ENCODE results near the gene EFCAB5. TPM values are rescaled to one million over a fixed set of nuclear protein-coding genes. Genes with fewer than 3 reads are reported as not detected.

Gene EFCAB5
- total RNA-seq, 1 donor from 2014 or later: 1.00 TPM

DNA sequence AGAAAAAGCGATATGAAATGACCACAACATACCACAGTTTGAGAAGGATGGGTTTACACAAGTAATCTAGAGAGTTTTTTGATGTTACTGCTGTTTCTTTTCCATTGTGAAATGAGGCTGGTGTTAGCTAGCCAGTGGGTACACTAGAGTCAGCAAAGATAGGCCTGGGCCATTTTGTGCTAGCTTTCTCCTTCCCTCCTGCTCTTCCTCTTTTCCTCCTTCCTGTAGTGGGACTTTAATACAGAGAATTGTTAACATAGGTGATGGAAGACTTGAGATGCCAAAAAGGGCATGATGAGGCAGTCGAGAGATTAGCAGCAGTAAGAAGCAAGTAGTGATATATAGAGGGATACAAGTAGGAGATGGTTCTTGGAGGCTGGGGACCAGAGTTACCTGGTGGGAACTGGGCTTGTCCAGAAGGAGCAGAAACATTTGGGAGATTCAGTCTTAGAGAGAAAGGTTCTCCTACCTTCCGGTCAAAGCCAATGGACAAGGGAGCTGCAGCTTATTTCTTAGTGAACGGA, 182.9 kb downstream of the EFCAB5 start:
- Mint-ChIP-seq H3K27me3 (ENCODE audit: low read depth, unreplicated experiment) (no peaks in the 10 kb centered on the region), H3K9me3 (ENCODE audit: unreplicated experiment) (no peaks in the 10 kb centered on the region), H3K4me1 (ENCODE audit: low read depth, unreplicated experiment) (peaks cover 3% of the 10 kb centered on the region), H3K36me3 (ENCODE audit: low read depth, unreplicated experiment) (no peaks in the 10 kb centered on the region), H3K27ac (ENCODE audit: unreplicated experiment) (no peak overlapping the region), H3K4me3 (ENCODE audit: unreplicated experiment) (no peak overlapping the region)
- peak overlapping the region; percentile 13 for H3K9ac ChIP-seq (ENCODE audit: low read length)
- no peak overlapping the region for H3K4me3 ChIP-seq (ENCODE audit: insufficient read depth, low read depth, low read length)
- peaks cover 58% of the 10 kb centered on the region for H4K20me1 ChIP-seq (ENCODE audit: insufficient read depth, low read length)
- no peak overlapping the region for H2AFZ ChIP-seq (ENCODE audit: low read depth, low read length)
- no peak overlapping the region for H3K27ac ChIP-seq (ENCODE audit: low read depth, low read length)
- H3K36me3 ChIP-seq (ENCODE audit: insufficient read depth, low read length): peaks cover 16% of the 10 kb centered on the region
- H3K79me2 ChIP-seq (ENCODE audit: insufficient read depth, low read length): peaks cover 91% of the 10 kb centered on the region
- no peaks in the 10 kb centered on the region for H3K27me3 ChIP-seq (ENCODE audit: insufficient read depth, low read length)
- DNase-seq (ENCODE audit: low read depth) (no peak), FAIRE-seq (no peak)
- no peaks in the 10 kb centered on the region for H3K9me3 ChIP-seq (ENCODE audit: insufficient read depth, low read depth, low read length)
- H3K4me1 ChIP-seq (ENCODE audit: insufficient read depth, low read length): no peaks in the 10 kb centered on the region
- H3K4me2 ChIP-seq (ENCODE audit: low read length): no peak overlapping the region
- no peak for TF ChIP-seq EZH2 (IDR thresholded peaks at IDR 0.05; ENCODE audit: insufficient read depth, low read length)
- TF ChIP-seq, protein P1, sequence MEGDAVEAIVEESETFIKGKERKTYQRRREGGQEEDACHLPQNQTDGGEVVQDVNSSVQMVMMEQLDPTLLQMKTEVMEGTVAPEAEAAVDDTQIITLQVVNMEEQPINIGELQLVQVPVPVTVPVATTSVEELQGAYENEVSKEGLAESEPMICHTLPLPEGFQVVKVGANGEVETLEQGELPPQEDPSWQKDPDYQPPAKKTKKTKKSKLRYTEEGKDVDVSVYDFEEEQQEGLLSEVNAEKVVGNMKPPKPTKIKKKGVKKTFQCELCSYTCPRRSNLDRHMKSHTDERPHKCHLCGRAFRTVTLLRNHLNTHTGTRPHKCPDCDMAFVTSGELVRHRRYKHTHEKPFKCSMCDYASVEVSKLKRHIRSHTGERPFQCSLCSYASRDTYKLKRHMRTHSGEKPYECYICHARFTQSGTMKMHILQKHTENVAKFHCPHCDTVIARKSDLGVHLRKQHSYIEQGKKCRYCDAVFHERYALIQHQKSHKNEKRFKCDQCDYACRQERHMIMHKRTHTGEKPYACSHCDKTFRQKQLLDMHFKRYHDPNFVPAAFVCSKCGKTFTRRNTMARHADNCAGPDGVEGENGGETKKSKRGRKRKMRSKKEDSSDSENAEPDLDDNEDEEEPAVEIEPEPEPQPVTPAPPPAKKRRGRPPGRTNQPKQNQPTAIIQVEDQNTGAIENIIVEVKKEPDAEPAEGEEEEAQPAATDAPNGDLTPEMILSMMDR (IDR thresholded peaks at IDR 0.05; ENCODE audit: insufficient read depth, low read depth, low read length): no peak

- Histone ChIP-seq H2AFZ (ENCODE audit: low read depth, low read length) (no peak overlapping the region), H4K20me1 (ENCODE audit: insufficient read depth, low read length) (peaks cover 39% of the 10 kb centered on the region)
- FAIRE-seq: no peak
Observed at GRCh38 chr17:30130121-30130520, 188.7 kb downstream of the EFCAB5 start.

DNA sequence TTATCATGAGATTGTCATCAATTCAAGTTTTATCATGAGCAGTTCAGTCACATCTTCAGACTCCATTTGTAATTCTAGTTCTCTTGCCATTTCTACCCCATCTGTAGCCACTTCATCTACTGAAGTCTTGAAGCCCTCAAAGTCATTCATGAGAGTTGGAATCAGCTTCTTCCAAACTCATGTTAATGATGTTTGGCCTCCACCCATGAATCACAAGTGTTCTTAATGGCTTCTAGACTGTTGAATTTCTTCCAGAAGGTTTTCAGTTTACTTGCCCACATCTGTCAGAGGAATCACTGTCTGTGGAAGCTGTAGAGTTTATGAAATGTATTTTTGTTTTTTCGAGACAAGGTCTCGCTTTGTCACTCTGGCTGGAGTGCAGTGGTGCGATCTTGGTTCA, 191.2 kb downstream of the EFCAB5 start:
- Histone ChIP-seq H4K20me1 (ENCODE audit: insufficient read depth, low read length) (peaks cover 25% of the 10 kb centered on the region), H3K79me2 (ENCODE audit: insufficient read depth, low read length) (peaks cover 84% of the 10 kb centered on the region), H3K36me3 (ENCODE audit: insufficient read depth, low read length) (peaks cover 27% of the 10 kb centered on the region), H3K4me2 (ENCODE audit: low read length) (no peak overlapping the region), H3K9ac (ENCODE audit: low read length) (no peak overlapping the region), H3K9me3 (ENCODE audit: insufficient read depth, low read depth, low read length) (no peaks in the 10 kb centered on the region), H2AFZ (ENCODE audit: low read depth, low read length) (no peak overlapping the region), H3K27ac (ENCODE audit: low read depth, low read length) (no peak overlapping the region), H3K27me3 (ENCODE audit: insufficient read depth, low read length) (no peaks in the 10 kb centered on the region), H3K4me1 (ENCODE audit: insufficient read depth, low read length) (no peaks in the 10 kb centered on the region), H3K4me3 (ENCODE audit: insufficient read depth, low read depth, low read length) (no peak overlapping the region)
- Mint-ChIP-seq H3K4me3 (ENCODE audit: unreplicated experiment) (no peak overlapping the region), H3K27me3 (ENCODE audit: low read depth, unreplicated experiment) (no peaks in the 10 kb centered on the region), H3K36me3 (ENCODE audit: low read depth, unreplicated experiment) (peaks cover 4% of the 10 kb centered on the region), H3K4me1 (ENCODE audit: low read depth, unreplicated experiment) (no peaks in the 10 kb centered on the region), H3K9me3 (ENCODE audit: unreplicated experiment) (no peaks in the 10 kb centered on the region), H3K27ac (ENCODE audit: unreplicated experiment) (no peak overlapping the region)
- DNase-seq (ENCODE audit: low read depth) (no peak), FAIRE-seq (no peak)
- TF ChIP-seq, protein P1 (IDR thresholded peaks at IDR 0.05; ENCODE audit: insufficient read depth, low read depth, low read length): no peak
- no peak for TF ChIP-seq EZH2 (IDR thresholded peaks at IDR 0.05; ENCODE audit: insufficient read depth, low read length)

More at GRCh38 chr17:30130121-30130520, 188.7 kb downstream of the EFCAB5 start:
- no peak for DNase-seq (ENCODE audit: low read depth)
- H3K36me3 Mint-ChIP-seq (ENCODE audit: low read depth, unreplicated experiment): peaks cover 4% of the 10 kb centered on the region
- H3K27me3 Mint-ChIP-seq (ENCODE audit: low read depth, unreplicated experiment): no peaks in the 10 kb centered on the region
- no peak overlapping the region for H3K4me3 ChIP-seq (ENCODE audit: insufficient read depth, low read depth, low read length)
- H3K27ac ChIP-seq (ENCODE audit: low read depth, low read length): no peak overlapping the region
- no peak overlapping the region for H3K4me2 ChIP-seq (ENCODE audit: low read length)
- no peaks in the 10 kb centered on the region for H3K4me1 Mint-ChIP-seq (ENCODE audit: low read depth, unreplicated experiment)
- H3K27ac Mint-ChIP-seq (ENCODE audit: unreplicated experiment): no peak overlapping the region
- peaks cover 34% of the 10 kb centered on the region for H3K36me3 ChIP-seq (ENCODE audit: insufficient read depth, low read length)
- no peaks in the 10 kb centered on the region for H3K9me3 ChIP-seq (ENCODE audit: insufficient read depth, low read depth, low read length)
- H3K4me3 Mint-ChIP-seq (ENCODE audit: unreplicated experiment): no peak overlapping the region
- no peak overlapping the region for H3K9ac ChIP-seq (ENCODE audit: low read length)
- H3K79me2 ChIP-seq (ENCODE audit: insufficient read depth, low read length): peaks cover 90% of the 10 kb centered on the region
- H3K27me3 ChIP-seq (ENCODE audit: insufficient read depth, low read length): no peaks in the 10 kb centered on the region
- H3K9me3 Mint-ChIP-seq (ENCODE audit: unreplicated experiment): no peaks in the 10 kb centered on the region
- no peak for TF ChIP-seq EZH2 (IDR thresholded peaks at IDR 0.05; ENCODE audit: insufficient read depth, low read length)
- TF ChIP-seq, protein P1 (IDR thresholded peaks at IDR 0.05; ENCODE audit: insufficient read depth, low read depth, low read length): no peak
- no peaks in the 10 kb centered on the region for H3K4me1 ChIP-seq (ENCODE audit: insufficient read depth, low read length)

Data from astrocyte (in vitro differentiated cells and primary cell).